HCT116 (cell line): ENCODE results near the gene FRAS1. TPM values are rescaled to one million over a fixed set of nuclear protein-coding genes. Genes with fewer than 3 reads are reported as not detected.
A peak's percentile ranks its signal among the peaks of the same experiment; 100 is the strongest.

Experiments
- ATAC-seq: fragments of 200-7000 bp; cut with Tn5 transposase; 2 replicates; pipeline ENCODE4 v1.9.1; 2020; ENCODE audit warnings: mild to moderate bottlenecking, moderate library complexity
- BruUV-seq: library from RNA; stranded (reverse); fragments of 400-500 nt; replicated peaks from 2 replicates; lab custom pipeline; 2021; lab: Mats Ljungman, UMichigan
- CTCF ChIA-PET: fragments of 300-600 bp; sonication (Branson Sonifier 250); formaldehyde crosslinking; loops from one replicate; lab custom pipeline; 2021; ENCODE audit warnings: antibody characterized with exemption; lab: Charles Lee
- POLR2A ChIA-PET: fragments of 300-600, 350-600 bp; sonication (Branson Sonifier 250); formaldehyde crosslinking; loops from one replicate; lab custom pipeline; 2021; ENCODE audit warnings: antibody characterized with exemption; lab: Charles Lee
- RAD21 ChIA-PET, 2 experiments: fragments of 300-600 bp; sonication (Branson Sonifier 250); formaldehyde crosslinking; loops; one replicate each; lab custom pipeline; 2023; ENCODE audit warnings: low total read pairs in 2 of 2; ENCODE audit not compliant: uncharacterized antibody in 2 of 2, unreplicated experiment in 2 of 2, low non-redundant PET in 1 of 2; lab: Charles Lee
- DNase-seq: peaks from one replicate; pipeline ENCODE4 v3.0.0-alpha.2; 2010; ENCODE audit warnings: low read depth, low spot score
- H2AFZ ChIP-seq: fragments of 200-600 bp; shearing (Covaris generic), sonication (generic); 2 replicates; pipeline ENCODE4 v1.6.1; 2017; ENCODE audit warnings: low read depth, mixed run types, mixed read lengths, antibody characterized with exemption, low read length; ENCODE audit not compliant: poor library complexity, severe bottlenecking
- H3K27ac ChIP-seq: 2 replicates; pipeline ENCODE4 v1.5.1; 2012; ENCODE audit warnings: low read depth, low read length
- H3K27me3 ChIP-seq: fragments of 200-600 bp; sonication (generic); 2 replicates; pipeline ENCODE4 v1.6.1; 2016; ENCODE audit warnings: mixed run types, low read length, mixed read lengths; ENCODE audit not compliant: insufficient read depth
- H3K36me3 ChIP-seq, 2 experiments: fragments of 200-500 bp in 1 of 2; fragments of 200-600 bp in 1 of 2; sonication (Bioruptor generic) in 1 of 2; sonication (generic) in 1 of 2; 2 replicates each; pipeline versions ENCODE4 v1.5.1 to v1.6.1; 2014 to 2016; ENCODE audit warnings: low read length in 2 of 2, inconsistent platforms in 1 of 2, mixed read lengths in 1 of 2, mixed run types in 1 of 2; ENCODE audit not compliant: insufficient read depth in 2 of 2, control insufficient read depth in 1 of 2
- H3K4me1 ChIP-seq, 2 experiments: fragments of 200-600 bp in 1 of 2; sonication (generic) in 1 of 2; 2 replicates each; pipeline versions ENCODE4 v1.5.1 to v1.6.1; 2012 to 2017; ENCODE audit warnings: low read length in 2 of 2, inconsistent platforms in 1 of 2, mild to moderate bottlenecking in 1 of 2, mixed read lengths in 1 of 2, mixed run types in 1 of 2, moderate library complexity in 1 of 2; ENCODE audit not compliant: insufficient read depth in 2 of 2, control insufficient read depth in 1 of 2
- H3K4me2 ChIP-seq: fragments of 200-600 bp; sonication (generic); 2 replicates; pipeline ENCODE4 v1.6.1; 2017; ENCODE audit warnings: mixed run types, low read length, mixed read lengths
- H3K4me3 ChIP-seq, 2 experiments: fragments of 200-600 bp in 1 of 2; sonication (generic) in 1 of 2; replicated peaks in 1 of 2; 2 replicates each; pipeline ENCODE4 v1.5.1; 2011 to 2016; ENCODE audit warnings: low read length in 2 of 2, control low read depth in 1 of 2, low read depth in 1 of 2, mild to moderate bottlenecking in 1 of 2, mixed read lengths in 1 of 2, mixed run types in 1 of 2
- H3K79me2 ChIP-seq: fragments of 200-600 bp; sonication (generic); 2 replicates; pipeline ENCODE4 v1.6.1; 2017; ENCODE audit warnings: mild to moderate bottlenecking, mixed run types, low read length, moderate library complexity, mixed read lengths; ENCODE audit not compliant: insufficient read depth
- H3K9ac ChIP-seq: fragments of 200-600 bp; sonication (generic); 2 replicates; pipeline ENCODE4 v1.6.1; 2016; ENCODE audit warnings: low read length, mixed read lengths
- H3K9me2 ChIP-seq: fragments of 200-600 bp; sonication (generic), shearing (Covaris generic); 2 replicates; pipeline ENCODE4 v1.6.1; 2017; ENCODE audit warnings: mixed run types, mild to moderate bottlenecking, moderate library complexity; ENCODE audit not compliant: insufficient read depth
- H3K9me3 ChIP-seq, 2 experiments: fragments of 200-500 bp in 1 of 2; fragments of 200-600 bp in 1 of 2; sonication (Bioruptor generic) in 1 of 2; sonication (generic) in 1 of 2; 2 replicates each; pipeline ENCODE4 v1.6.1; 2014 to 2017; ENCODE audit warnings: low read length in 2 of 2, mixed read lengths in 2 of 2, inconsistent platforms in 1 of 2, low read depth in 1 of 2, mild to moderate bottlenecking in 1 of 2, mixed run types in 1 of 2, moderate library complexity in 1 of 2; ENCODE audit not compliant: control insufficient read depth in 1 of 2, insufficient read depth in 1 of 2
- H4K20me1 ChIP-seq: fragments of 200-600 bp; sonication (generic), shearing (Covaris generic); 2 replicates; pipeline ENCODE4 v1.6.1; 2017; ENCODE audit warnings: mixed run types, mild to moderate bottlenecking, moderate library complexity; ENCODE audit not compliant: insufficient read depth
- EZH2 ChIP-seq: fragments of 200-600 bp; sonication (generic); IDR thresholded peaks from 2 replicates; pipeline ENCODE4 v1.6.1; 2017; ENCODE audit warnings: antibody characterized with exemption, mixed run types
- POLR2AphosphoS5 ChIP-seq: IDR thresholded peaks from 2 replicates; pipeline ENCODE4 v1.6.1; 2011; ENCODE audit warnings: mild to moderate bottlenecking, low read depth, low read length, moderate library complexity
- RAD21 ChIP-seq: IDR thresholded peaks from 2 replicates; pipeline ENCODE4 v1.6.1; 2012; ENCODE audit warnings: low read depth, mild to moderate bottlenecking
- intact Hi-C: fragments of 100-400 bp; cut with micrococcal nuclease; formaldehyde crosslinking; loops from 2 replicates; pipeline ENCODE4 v1.10.0; 2022
- total RNA-seq: library from RNA; stranded (reverse); gene quantifications from one replicate; pipeline ENCODE4 v1.2.1, GENCODE V29; 2021; ENCODE audit not compliant: unreplicated experiment
- TF ChIP-seq, protein P1 (sequence below): IDR thresholded peaks from 2 replicates; pipeline ENCODE4 v1.6.1; 2012
- TF ChIP-seq, protein P2 (sequence below): IDR thresholded peaks from 2 replicates; pipeline ENCODE4 v1.6.1; 2011; ENCODE audit warnings: mild to moderate bottlenecking, low read length, moderate library complexity; ENCODE audit not compliant: insufficient replicate concordance; ENCODE audit errors: extremely low read depth

Gene FRAS1
- total RNA-seq, 1 experiment from 2014 or later: 33.5 TPM

DNA sequence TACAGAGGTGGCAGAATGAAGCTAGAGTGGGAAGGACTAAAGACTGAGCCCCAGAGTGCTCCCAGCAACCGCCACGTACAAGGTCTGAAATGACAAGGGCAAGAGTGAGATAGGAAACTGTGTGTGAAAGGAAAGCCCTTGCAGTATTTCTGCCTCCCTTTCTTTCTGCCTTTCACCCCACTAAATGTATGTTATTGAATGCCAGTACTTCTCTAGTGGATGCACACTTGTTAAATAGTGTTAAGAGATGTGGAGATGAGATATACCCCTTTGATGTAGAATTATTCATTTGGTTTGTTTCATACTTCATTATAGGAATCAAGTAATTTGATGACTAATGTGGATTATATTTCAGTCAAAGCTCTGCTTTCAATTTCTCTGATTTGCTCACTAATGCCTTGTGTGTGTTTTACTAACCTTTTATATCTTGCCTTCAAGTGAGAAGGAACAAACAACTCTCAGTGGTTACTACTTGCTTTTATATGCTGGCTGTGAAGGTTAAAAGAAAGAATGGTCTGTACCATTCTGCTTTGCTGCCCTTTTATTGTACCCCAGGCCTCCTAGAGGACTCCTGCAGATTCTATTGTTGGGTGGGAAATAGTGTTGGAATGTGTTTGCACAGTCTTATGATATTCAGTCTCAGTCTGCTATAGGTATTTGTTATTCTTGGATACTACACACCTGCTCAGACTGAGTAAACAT is 486.5 kb downstream of the FRAS1 start (continued):
- TF ChIP-seq EZH2: no peak
- TF ChIP-seq POLR2AphosphoS5: no peak
- TF ChIP-seq, protein P1, sequence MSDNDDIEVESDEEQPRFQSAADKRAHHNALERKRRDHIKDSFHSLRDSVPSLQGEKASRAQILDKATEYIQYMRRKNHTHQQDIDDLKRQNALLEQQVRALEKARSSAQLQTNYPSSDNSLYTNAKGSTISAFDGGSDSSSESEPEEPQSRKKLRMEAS: no peak

DNA sequence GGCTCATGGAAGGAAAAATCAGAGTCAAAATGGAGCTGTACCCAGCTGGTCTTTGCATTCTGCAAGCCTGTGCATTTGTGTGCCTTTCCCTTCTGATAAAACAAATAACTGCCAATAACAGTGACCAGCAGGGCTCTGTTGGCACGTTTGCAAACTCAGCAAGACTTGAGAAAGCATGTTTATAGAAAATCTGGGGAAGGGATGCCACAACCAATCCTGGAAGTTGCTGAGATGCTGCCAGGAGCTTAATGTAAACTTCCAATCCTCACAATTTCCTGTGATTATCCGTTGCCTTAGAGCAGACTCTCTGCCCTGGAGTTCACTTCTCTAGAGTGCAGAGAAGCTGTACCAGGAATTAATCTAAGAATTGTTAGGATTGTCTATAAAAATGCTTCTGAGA is 487.6 kb downstream of the FRAS1 start:
- peak overlapping the region; percentile 64 for H3K4me2 ChIP-seq
- ChIA-PET POLR2A (interaction anchor here (0.7 to 1.0 kb wide), 2 partner anchors 11 to 16 kb away, joined by 3 read pairs; no protein-coding TSS in a partner anchor), CTCF (interaction anchor here (1.7 kb wide), 1 partner anchor 550 kb away, joined by 4 read pairs; no protein-coding TSS in a partner anchor), RAD21 (no interaction called here)
- TSS peak; percentile 41 for BruUV-seq
- ATAC-seq: no peak
- no peak for TF ChIP-seq RAD21
- TF ChIP-seq, protein P2, sequence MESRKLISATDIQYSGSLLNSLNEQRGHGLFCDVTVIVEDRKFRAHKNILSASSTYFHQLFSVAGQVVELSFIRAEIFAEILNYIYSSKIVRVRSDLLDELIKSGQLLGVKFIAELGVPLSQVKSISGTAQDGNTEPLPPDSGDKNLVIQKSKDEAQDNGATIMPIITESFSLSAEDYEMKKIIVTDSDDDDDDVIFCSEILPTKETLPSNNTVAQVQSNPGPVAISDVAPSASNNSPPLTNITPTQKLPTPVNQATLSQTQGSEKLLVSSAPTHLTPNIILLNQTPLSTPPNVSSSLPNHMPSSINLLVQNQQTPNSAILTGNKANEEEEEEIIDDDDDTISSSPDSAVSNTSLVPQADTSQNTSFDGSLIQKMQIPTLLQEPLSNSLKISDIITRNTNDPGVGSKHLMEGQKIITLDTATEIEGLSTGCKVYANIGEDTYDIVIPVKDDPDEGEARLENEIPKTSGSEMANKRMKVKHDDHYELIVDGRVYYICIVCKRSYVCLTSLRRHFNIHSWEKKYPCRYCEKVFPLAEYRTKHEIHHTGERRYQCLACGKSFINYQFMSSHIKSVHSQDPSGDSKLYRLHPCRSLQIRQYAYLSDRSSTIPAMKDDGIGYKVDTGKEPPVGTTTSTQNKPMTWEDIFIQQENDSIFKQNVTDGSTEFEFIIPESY: no peak
- no peak for TF ChIP-seq POLR2AphosphoS5
- TF ChIP-seq, all 23 proteins: peak for 0
- no peaks in the 10 kb centered on the region for H3K9me2 ChIP-seq
- peak overlapping the region; percentile 80 for H3K27ac ChIP-seq
- no peaks in the 10 kb centered on the region for H3K27me3 ChIP-seq
- peak overlapping the region; percentile 56 for H3K9ac ChIP-seq
- DNase-seq: no peak
- no peak overlapping the region for H3K4me3 ChIP-seq
- H4K20me1 ChIP-seq: no peaks in the 10 kb centered on the region
- H3K4me1 ChIP-seq: peaks cover 42 to 50% of the 10 kb centered on the region in 2 experiments
- peaks cover 0 to 5% of the 10 kb centered on the region in 2 experiments; a peak in 1 of 4 replicates for H3K36me3 ChIP-seq
- H3K9me3 ChIP-seq: no peaks in the 10 kb centered on the region
- no peaks in the 10 kb centered on the region for H3K79me2 ChIP-seq
- intact Hi-C loops: no loop called here
- no peak overlapping the region for H2AFZ ChIP-seq
